HG03060 (cell line): ENCODE data around the gene RASL11A.

Experiments
- ATAC-seq: cut with Tn5 transposase; IDR thresholded peaks from one replicate; pipeline ENCODE4 v1.9.1; 2021; ENCODE audit warnings: low read depth, moderate number of reproducible peaks; ENCODE audit not compliant: unreplicated experiment

RASL11A gene, protein sequence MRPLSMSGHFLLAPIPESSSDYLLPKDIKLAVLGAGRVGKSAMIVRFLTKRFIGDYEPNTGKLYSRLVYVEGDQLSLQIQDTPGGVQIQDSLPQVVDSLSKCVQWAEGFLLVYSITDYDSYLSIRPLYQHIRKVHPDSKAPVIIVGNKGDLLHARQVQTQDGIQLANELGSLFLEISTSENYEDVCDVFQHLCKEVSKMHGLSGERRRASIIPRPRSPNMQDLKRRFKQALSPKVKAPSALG

DNA sequence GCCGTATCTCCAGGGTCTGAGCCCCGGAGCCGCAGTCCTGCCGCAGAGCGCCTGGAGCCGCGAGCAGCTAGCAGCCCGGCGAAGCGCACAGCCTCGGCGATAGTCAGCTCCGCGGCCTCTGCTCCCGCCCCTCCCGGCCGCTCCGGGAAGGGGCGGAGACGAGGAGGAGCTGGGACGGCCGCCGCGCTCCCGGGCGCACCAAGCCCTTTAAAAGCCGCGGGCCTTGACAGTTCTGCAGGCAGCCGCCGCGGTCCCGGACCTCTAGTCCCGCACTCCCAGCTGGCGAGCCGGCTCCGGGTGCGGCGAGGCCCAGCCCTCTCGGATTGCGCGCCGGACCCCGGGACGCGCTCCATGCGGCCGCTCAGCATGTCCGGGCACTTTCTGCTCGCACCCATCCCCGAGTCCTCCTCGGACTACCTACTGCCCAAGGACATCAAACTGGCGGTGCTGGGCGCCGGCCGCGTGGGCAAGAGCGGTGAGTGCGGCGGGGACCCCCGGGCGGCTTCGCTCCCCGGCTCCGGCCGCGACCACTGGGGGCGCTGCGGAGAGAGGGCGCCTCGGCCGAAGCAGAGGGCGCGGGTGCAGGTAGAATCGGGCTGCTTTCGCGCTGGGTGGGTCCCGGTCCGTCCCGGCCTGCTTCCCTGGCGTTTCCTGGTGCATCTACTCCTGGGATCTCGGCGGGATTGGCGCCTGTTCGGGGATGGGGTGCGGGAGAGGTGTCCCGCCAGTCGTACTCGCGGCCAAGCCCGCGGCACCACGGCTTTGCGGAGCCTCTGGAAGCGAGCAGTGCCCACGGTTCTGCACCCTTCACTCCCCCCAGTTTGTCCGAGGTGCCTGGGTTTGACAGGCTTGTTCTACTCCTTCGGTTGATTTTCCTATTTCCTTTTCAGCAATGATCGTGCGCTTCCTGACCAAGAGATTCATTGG, at the start of gene RASL11A:
Gene RASL11A (plus strand): TSS at position 237 of the 927 bp plus-strand sequence. CDS start 115 bp downstream, at position 352.
- ATAC-seq, result no peak

DNA sequence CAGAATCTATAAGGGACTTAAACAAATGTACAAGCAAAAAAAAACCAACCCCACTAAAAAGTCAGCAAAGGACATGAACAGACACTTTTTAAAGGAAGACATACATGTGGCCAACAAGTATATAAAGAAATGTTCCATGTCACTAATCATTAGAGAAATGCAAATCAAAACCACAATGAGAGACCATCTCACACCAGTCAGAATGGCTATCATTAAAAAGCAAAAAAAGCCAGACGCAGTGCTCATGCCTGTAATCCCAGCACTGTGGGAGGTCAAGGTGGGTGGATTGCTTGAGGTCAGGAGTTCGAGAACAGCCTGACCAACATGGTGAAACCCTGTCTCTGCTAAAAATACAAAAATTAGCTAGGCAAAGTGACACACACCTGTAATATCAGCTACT, 48.5 kb upstream of the RASL11A start:
- peak; percentile 84 for ATAC-seq

DNA sequence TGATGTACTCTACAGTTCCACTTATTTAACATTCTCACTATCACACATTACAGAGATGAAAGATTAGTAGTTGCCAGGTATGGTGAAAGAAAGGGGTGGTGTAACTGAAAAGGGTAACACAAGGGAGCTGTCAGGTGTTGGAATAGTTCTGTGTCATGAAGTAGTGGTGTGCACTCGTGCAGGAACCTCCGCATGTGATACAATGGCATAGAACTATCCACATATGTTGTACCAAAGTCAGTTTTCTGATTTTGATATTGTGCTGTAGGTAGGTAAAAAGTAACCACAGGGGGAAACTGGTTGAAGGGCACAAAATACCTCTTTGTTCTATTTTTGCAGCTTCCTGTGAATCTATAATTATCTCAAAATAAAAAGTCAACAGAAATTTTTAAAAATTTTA, 43.6 kb upstream of the RASL11A start:
- ATAC-seq, result no peak

DNA sequence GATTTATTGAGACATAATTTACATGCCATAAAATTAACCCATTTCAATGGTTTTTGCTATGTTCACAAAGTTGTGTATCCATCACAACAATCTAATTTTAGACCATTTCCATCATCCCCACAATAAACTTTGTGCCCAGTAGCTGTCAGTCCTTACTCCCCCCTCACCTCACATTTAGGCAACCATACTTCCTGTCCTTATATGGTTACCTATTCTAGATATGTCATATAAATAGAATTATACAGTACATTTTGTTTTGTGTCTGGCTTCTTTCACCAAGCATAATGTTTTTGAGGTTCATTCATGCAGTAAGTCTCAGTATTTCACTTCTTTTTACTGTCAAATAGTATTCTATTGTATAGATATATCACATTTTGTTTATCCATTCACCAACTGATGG, 42.5 kb upstream of the RASL11A start:
- ATAC-seq, result no peak

DNA sequence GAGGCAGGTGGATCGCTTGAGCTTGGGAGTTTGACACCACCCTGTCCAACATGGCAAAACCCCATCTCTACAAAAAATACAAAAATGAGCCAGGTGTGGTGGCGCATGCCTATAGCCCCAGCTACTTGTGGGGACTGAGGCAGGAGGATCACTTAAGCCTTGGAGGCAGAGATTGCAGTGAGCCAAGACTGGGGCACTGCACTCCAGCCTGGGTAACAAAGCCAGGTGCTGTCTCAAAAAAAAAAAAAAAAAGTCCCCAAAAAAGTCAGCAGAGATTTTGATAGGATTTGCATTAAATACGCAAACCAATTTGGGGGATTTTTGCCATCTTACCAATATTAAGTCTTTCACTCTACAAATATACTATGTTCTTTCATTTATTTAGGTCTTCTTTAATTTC, 41.0 kb upstream of the RASL11A start:
- no peak for ATAC-seq

DNA sequence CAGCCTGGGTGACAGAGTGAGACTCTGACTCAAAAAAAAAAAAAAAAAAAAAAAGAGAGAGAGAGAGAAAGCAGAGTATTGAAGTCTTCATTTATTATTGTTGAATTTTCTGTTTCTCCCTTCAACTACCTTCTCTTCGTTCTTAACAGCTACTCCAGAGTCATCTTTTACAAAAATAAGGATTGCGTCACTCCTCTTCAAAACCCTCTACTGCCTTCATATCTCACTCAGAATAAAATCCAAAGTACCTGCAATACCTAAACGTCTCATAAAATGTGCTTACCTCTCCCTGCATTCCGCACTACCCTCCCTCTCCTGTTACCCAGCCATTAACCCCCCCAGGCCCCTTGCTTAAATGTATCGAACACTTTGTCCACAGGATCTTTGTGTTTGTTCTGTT, 36.7 kb upstream of the RASL11A start:
- no peak for ATAC-seq

DNA sequence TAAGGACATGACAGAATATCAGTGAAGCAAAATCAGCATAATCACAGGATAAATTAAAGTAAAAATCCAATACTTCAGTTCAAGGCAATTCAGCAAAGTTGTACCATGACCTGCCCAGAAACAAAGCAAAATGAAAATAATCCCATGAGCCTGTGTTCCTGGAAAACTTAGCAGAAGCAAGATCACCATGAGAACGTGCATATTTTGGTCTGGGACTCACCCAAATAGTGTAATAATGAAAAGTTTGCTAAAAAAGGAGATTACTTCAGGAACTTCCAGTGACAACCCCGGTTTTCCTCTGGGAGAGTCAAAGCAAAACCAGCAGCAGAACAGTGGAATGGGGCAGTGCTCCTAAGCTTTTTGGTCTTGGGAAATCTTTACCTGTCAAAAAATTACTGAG, 34.2 kb upstream of the RASL11A start:
- ATAC-seq, result no peak

DNA sequence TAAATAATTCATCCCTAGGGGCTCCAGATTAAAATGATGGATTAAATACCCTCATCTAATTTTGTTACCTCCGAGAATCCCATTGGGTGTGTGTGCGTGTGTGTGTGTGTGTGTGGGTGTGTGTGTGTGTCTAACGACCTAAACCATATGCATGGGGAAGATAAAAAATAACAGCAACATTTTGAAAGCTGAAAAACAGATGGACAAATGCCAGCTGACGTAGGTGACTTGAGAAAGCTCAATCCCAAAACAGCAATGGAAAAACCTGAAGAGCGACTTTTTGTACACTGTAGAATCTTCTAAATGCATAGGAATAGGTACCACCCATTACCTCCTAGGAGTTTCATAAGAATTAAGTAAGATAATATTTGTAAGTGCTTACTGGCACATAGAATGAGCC, 27.9 kb upstream of the RASL11A start:
- no peak for ATAC-seq

DNA sequence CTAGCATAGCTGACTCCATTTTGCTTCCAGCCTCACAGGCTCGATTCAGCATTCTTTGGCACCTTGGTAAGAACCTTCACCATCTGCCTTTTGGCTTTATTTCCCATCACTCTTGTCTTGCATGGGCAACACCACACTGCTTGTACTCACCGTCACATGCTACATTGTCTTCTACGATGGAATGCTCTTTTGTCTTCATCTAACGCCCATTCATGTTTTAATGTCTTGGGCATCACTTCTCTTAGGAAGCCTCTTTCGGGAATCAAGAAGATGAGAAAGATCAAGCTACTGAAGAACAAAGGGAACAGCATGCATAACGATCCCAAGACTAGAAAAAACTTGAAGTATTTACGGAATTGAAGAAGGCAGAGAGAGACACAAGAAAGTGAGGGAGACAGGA, 25.0 kb upstream of the RASL11A start:
- ATAC-seq, result no peak

DNA sequence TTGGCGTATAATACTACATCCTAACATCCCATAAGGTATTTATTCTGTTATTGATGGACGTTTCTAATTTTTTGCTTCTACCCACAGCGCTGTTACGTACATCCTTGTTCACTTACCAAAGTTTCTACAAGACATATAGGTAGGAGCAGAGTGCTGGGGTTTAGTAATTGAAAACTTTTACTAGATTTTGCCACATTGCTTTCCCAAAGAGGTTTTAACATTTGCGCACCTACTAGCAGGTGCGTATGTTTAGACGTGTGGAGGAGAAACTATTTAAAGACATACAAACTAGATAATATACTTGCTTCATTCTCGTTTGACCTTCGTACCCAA, 19.8 kb upstream of the RASL11A start:
- ATAC-seq, result no peak

DNA sequence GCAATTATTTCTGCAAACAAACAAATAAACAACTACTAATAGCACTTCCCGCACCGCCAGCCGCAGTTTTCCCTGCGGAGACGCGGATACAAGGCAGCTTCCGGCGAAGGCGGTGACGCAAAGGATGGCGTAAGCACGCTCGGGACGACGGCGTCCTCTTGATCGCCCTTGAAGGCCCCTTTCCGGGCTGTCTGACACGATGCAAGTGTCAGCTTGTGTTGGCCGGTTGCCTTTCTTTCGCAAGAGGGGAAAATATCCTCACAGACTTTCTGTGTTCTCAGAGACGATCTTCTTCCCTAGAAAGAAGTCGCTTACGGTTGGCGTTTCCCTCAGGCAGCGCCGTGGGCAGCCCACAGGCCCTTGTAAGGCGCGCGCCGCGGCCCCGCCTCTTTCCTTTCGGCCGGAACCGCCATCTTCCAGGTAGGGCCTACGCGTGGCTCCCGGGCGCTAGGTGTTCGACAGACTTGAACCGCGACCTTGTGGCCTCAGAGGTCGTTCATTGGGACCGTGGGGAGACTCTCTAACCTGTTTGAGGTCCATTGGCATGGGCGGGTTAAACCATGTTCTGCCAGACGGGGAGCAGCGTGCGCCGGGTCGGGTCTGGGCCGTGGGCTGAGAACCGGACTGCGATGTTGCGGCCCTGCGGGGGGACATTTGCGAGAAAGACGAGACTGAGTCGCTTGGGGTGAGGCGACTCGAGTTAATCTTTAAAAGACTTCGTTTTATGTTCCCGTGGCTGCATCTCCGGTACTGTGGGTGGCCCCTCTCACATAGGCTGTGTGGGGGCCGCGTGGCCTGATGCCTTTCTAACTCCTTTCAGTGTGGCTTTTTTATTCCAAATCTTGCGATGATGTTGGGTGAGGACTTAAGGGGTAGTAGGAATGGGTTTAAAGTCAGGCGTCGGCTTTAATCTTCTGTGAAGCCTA, 19.2 kb upstream of the RASL11A start, which contains the start of gene RPL21:
Gene RPL21 (plus strand): TSS at position 393 of the 926 bp plus-strand sequence. CDS start 2,219 bp downstream, outside the sequence.
- ATAC-seq, result peak; percentile 85

DNA sequence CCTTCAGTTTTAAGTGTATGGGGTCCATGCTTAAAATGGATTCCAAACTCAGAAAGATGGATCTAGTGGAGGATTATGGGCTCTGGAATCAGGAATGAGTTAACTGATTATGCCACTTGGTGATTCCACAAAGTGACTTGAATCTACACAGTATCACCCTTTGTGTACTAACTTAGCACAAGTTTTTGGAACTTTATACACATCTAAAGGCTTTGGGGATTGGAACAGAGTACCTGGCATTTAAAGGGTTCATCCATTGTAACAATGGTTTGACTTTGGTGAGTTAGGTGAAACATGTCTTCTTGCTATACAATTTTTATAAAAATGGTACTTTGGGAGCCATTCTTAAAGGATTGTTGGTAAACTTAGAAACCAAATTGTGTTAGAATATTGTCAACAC, 18.2 kb upstream of the RASL11A start:
- ATAC-seq, result no peak

DNA sequence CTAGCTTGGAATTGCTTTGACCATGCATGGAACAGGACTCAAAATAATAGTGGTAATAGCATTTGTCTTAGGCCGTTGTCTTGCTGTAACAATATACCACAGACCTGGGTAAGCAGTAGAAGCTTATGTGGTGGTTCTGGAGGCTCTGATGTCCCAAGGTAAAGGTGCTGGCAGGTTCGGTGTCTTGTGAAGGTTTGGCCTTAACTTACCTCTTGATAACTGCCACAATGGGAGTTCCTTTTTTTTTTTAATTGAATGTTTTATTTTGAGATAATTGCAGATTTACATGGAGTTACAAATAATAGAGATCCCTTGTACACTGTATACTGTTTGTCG, 13.4 kb upstream of the RASL11A start:
- ATAC-seq, result no peak

DNA sequence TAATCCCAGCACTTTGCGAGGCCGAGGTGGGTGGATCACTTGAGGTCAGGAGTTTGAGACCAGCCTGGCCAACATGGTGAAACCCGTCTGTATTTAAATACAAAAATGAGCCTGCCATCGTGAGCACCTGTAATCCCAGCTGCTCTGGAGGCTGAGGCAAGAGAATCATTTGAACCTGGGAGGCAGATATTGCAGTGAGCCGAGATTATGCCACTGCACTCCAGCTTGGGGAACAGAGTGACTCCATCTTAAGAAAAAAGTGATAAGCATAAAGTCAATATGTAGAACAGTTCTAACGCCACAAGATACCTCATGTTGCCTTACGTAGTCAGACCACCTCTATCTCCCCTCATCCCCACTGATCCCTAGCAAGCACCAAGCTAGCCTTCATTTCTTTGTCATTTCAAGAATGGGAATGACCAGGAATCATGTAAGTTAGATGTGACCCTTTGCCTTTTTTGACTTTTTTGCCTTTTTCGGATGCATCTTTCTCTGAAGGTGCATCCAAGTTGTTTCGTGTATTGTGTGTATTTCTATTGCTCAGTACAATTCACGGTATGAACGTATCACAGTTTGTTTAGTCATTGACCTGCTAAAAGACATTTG, 12.9 kb upstream of the RASL11A start:
- no peak for ATAC-seq

DNA sequence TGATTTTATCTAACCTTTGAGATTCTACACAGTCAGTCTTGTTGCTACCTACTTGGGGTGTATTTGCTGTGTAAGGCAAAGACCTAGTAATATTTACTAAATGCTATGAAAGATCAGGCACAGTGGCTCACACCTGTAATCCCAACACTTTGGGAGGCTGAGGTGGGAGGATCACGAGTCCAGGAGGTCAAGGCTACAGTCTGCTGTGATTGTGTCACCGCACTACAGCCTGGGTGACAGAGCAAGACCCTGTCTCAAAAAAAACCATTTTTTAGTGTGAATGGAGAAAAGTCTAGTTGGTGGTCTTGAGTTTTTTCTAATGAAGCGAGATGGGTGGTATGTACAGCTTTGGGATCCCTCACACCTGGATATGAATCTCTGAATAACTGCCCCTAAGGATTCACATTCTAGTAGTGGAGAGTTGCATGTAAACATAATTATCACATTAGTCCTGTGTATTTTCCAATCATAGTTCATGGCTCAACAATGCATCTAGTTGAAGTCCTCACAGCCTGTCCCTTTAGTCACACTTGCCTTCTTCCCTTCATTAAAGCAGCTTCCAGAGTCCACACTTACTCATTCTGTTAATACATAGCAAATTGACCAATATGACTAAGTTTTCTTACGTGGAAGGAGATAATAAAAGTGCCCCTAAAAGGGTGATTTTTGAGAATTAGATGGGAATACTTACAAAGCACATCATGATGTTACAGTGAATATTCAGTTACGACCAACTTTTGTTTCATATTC, 11.8 kb upstream of the RASL11A start:
- no peak for ATAC-seq

DNA sequence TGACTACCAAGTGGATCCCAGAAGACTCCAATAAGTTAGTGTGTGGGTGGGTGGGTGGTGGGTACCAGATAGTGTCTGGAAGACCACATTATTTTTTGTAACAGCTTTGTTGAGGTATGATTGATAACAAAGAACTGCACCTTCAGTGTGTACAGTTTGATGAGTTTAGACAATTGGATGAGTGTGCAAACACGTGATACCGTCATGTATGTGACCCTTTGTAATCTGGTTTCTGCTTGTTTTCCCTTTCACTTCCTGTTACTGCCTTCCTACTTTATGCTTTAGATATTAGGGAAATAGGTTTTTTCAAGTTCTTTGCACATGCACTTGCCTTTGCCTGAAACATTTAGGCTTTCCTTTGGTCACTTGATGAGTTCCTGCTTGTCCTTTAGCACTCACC, 10.8 kb upstream of the RASL11A start:
- no peak for ATAC-seq

DNA sequence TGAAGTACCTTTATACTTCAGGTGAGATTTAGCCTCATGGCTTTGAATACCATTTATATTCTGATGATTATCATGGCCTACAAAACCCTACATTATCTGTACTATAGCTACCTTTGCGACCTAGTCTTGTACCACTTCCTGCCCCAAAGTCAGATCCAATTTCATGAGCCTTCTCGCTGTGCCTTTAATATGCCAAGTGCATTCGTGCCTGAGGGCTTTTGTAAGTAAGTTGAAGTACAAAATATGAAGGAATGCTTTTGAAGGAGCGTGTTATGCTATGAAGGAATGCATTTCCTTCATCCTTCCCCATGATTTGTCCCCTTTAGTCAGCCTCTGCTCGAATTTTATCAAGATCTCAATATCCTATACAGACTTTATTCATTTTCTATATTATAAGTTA, 9.2 kb upstream of the RASL11A start:
- ATAC-seq, result no peak

DNA sequence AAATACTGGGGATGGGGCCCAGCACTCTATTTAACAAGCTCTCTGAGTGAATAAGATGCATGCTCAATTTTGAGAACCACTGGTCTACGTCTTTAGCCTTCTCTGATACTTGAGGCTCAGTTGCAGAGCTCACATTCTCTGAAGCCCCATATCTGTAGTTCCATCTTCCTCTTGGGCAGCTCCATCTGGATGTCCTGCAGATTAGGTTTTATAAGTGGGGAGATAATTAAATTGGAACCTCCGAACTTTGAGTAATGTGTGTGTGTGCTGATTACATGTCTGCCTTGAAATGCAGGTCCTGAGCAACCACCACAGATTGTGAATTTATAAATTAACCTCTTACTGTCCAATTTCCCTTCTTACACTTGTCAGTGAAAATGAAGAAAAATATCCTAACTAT, 7.2 kb upstream of the RASL11A start:
- no peak for ATAC-seq

DNA sequence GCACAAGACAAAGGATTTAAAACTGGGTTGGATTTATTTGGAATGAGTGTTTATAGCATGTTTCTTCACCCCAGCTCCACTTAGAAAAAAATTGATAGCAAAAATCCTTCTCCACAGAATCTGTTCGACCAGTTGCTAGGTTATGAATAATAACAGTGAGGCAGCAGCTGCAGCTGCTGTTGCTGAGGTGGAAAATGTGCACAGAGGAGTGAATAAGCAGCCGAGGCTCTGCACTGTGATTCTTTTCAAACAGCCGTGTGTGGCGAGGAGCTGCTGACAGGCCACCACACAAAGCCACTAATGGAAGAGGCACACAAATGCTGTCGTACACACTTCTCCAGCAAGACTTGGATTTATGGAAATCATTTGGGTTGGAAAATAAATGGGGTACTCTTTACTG, 6.4 kb upstream of the RASL11A start:
- ATAC-seq, result no peak

DNA sequence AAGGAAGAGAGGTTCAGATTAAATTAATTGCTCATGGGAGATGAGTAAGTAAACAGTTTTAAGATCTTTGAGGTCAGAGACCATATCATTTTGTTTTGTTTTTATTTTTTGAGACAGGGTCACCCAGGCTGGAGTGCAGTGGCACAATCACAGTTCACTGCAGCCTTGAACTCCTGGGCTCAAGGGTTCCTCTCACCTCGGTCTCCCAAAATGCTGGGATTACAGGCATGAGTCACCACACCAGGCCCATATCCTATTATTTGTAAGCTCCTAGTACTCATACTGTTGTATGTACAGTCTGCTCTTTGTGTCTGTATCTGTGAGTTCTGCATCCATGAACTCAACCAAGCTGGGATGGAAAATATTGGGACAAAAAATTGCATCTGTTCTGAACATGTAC, 6.0 kb upstream of the RASL11A start:
- ATAC-seq, result no peak
